DOHH2 (cell line): ENCODE results near the gene LIN54.
"Not testable (repeated sequence)": the region's sequence is repeated elsewhere in the genome, so short reads cannot be mapped to it uniquely, and the experiment has no call there.

ENCODE experiments used
- H3F3A ChIP-seq: fragments of 200-600 bp; sonication (generic), shearing (Covaris generic); 2 replicates; pipeline ENCODE4 v1.6.0; 2016; ENCODE audit warnings: antibody characterized with exemption, mild to moderate bottlenecking; ENCODE audit not compliant: control insufficient read depth, insufficient read depth
- H3K27ac ChIP-seq: fragments of 200-600 bp; sonication (generic); 2 replicates; pipeline ENCODE4 v1.5.1; 2014; ENCODE audit warnings: low read depth, mild to moderate bottlenecking, low read length, moderate library complexity
- H3K27me3 ChIP-seq: fragments of 200-600 bp; sonication (generic); 2 replicates; pipeline ENCODE4 v1.6.1; 2014; ENCODE audit warnings: mild to moderate bottlenecking, low read length, mixed read lengths; ENCODE audit not compliant: control insufficient read depth
- H3K36me3 ChIP-seq: fragments of 200-600 bp; sonication (generic); 2 replicates; pipeline ENCODE4 v1.6.1; 2014; ENCODE audit warnings: mild to moderate bottlenecking, low read length, moderate library complexity, mixed read lengths; ENCODE audit not compliant: control insufficient read depth
- H3K4me1 ChIP-seq: fragments of 200-600 bp; sonication (generic); 2 replicates; pipeline ENCODE4 v1.6.1; 2014; ENCODE audit warnings: mild to moderate bottlenecking, low read length, mixed read lengths; ENCODE audit not compliant: control insufficient read depth
- H3K4me2 ChIP-seq: fragments of 200-600 bp; sonication (generic); 2 replicates; pipeline ENCODE4 v1.6.0; 2014; ENCODE audit warnings: mild to moderate bottlenecking, low read length, moderate library complexity
- H3K4me3 ChIP-seq: fragments of 200-600 bp; sonication (generic); 2 replicates; pipeline ENCODE4 v1.5.1; 2014; ENCODE audit warnings: mild to moderate bottlenecking, low read length, mixed read lengths
- H3K79me2 ChIP-seq: fragments of 200-600 bp; sonication (generic); 2 replicates; pipeline ENCODE4 v1.6.1; 2014; ENCODE audit warnings: mild to moderate bottlenecking, low read length, mixed read lengths; ENCODE audit not compliant: control insufficient read depth
- H3K9me2 ChIP-seq: fragments of 200-600 bp; sonication (generic); replicated peaks from 2 replicates; pipeline ENCODE4 v1.6.1; 2014; ENCODE audit warnings: mild to moderate bottlenecking, low read length, mixed read lengths; ENCODE audit not compliant: control insufficient read depth
- H3K9me3 ChIP-seq: fragments of 200-600 bp; sonication (generic); 2 replicates; pipeline ENCODE4 v1.6.1; 2014; ENCODE audit warnings: antibody characterized with exemption, low read length, mixed read lengths; ENCODE audit not compliant: control insufficient read depth, insufficient read depth
- H4K20me1 ChIP-seq: fragments of 200-600 bp; sonication (generic); 2 replicates; pipeline ENCODE4 v1.6.0; 2014; ENCODE audit warnings: low read depth, mild to moderate bottlenecking, antibody characterized with exemption, low read length, moderate library complexity; ENCODE audit not compliant: control insufficient read depth, insufficient read depth
- EZH2phosphoT487 ChIP-seq: fragments of 200-600 bp; sonication (generic); IDR thresholded peaks from 2 replicates; pipeline ENCODE4 v1.6.1; 2017; ENCODE audit warnings: borderline replicate concordance, mild to moderate bottlenecking, antibody characterized with exemption, low read length, moderate library complexity, mixed read lengths
- TF ChIP-seq, protein P1 (sequence below): fragments of 200-600 bp; sonication (generic); IDR thresholded peaks from one replicate; pipeline ENCODE4 v1.5.1; 2014; ENCODE audit warnings: antibody characterized with exemption, mild to moderate bottlenecking, low read depth, low read length; ENCODE audit not compliant: poor library complexity, severe bottlenecking

LIN54 gene

GRCh38 chr4:83010111-83010521 lies 507 bp downstream of the LIN54 start:
- Histone ChIP-seq H3K36me3 (peaks cover 18% of the 10 kb centered on the region), H3K4me2 (peak overlapping the region; percentile 76), H4K20me1 (peaks cover 4% of the 10 kb centered on the region; the same call in 1 of the 2 replicates), H3K27me3 (no peaks in the 10 kb centered on the region), H3K9me2 (no peaks in the 10 kb centered on the region), H3K27ac (peak overlapping the region; percentile 68), H3K4me1 (peaks cover 28% of the 10 kb centered on the region), H3F3A (peaks cover 16% of the 10 kb centered on the region), H3K4me3 (peak overlapping the region; percentile 100), H3K9me3 (no peaks in the 10 kb centered on the region), H3K79me2 (peaks cover 74% of the 10 kb centered on the region)
- TF ChIP-seq, protein P1, sequence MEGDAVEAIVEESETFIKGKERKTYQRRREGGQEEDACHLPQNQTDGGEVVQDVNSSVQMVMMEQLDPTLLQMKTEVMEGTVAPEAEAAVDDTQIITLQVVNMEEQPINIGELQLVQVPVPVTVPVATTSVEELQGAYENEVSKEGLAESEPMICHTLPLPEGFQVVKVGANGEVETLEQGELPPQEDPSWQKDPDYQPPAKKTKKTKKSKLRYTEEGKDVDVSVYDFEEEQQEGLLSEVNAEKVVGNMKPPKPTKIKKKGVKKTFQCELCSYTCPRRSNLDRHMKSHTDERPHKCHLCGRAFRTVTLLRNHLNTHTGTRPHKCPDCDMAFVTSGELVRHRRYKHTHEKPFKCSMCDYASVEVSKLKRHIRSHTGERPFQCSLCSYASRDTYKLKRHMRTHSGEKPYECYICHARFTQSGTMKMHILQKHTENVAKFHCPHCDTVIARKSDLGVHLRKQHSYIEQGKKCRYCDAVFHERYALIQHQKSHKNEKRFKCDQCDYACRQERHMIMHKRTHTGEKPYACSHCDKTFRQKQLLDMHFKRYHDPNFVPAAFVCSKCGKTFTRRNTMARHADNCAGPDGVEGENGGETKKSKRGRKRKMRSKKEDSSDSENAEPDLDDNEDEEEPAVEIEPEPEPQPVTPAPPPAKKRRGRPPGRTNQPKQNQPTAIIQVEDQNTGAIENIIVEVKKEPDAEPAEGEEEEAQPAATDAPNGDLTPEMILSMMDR, result no peak
- no peak for TF ChIP-seq EZH2phosphoT487

GRCh38 chr4:83009529-83009928 lies 1.1 kb downstream of the LIN54 start:
- Histone ChIP-seq H3K79me2 (peaks cover 80% of the 10 kb centered on the region), H3K27me3 (no peaks in the 10 kb centered on the region), H3K9me3 (no peaks in the 10 kb centered on the region), H3K36me3 (peaks cover 18% of the 10 kb centered on the region), H3K4me3 (peak overlapping the region; percentile 100), H3K9me2 (no peaks in the 10 kb centered on the region), H3K27ac (no peak overlapping the region), H3K4me2 (peak overlapping the region; percentile 76), H3F3A (peaks cover 14% of the 10 kb centered on the region), H4K20me1 (peaks cover 4% of the 10 kb centered on the region; the same call in 1 of the 2 replicates), H3K4me1 (peaks cover 30% of the 10 kb centered on the region)
- TF ChIP-seq, protein P1, result no peak
- TF ChIP-seq EZH2phosphoT487, result no peak

- Histone ChIP-seq H3K79me2 (peaks cover 95% of the 10 kb centered on the region), H3K4me2 (peak overlapping the region; percentile 37), H3K4me1 (peaks cover 31% of the 10 kb centered on the region)
- not testable (repeated sequence) for H4K20me1 ChIP-seq, H3K27me3 ChIP-seq, H3K9me2 ChIP-seq, H3K4me3 ChIP-seq, H3K36me3 ChIP-seq, H3K27ac ChIP-seq, H3F3A ChIP-seq, H3K9me3 ChIP-seq
These were observed 7.4 kb downstream of the LIN54 start for GRCh38 chr4:83003044-83003791.

DNA sequence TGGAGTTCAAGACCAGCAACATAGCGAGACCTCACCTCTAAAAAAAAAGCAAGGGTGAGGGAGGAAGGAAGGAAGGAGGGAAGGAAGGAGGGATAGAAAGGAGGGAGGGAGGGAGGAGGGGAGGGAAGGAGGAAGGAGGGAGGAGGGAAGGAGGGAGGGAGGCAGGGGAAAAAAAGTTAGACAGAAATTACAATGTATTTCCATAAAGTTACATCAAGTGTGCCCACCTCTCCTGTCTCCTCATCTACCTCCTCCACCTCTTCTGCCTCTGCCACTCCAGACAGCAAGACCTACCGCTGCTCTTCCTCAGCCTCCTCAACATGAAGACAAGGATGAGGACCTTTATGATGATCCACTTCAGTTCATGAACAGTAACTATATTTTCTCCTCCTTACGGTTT lies 8.3 kb downstream of the LIN54 start:
- Histone ChIP-seq H3K36me3 (0 out of 2 replicates have a peak, but pooled peaks cover 3% of the 10 kb centered on the region), H3K27ac (no peak overlapping the region), H4K20me1 (0 out of 2 replicates have a peak, but pooled peaks cover 6% of the 10 kb centered on the region), H3K9me3 (no peaks in the 10 kb centered on the region), H3K4me3 (no peak overlapping the region), H3K27me3 (no peaks in the 10 kb centered on the region), H3F3A (peaks cover 3% of the 10 kb centered on the region; the same call in 1 of the 2 replicates), H3K4me1 (peaks cover 25% of the 10 kb centered on the region), H3K79me2 (peaks cover 93% of the 10 kb centered on the region), H3K4me2 (no peak overlapping the region), H3K9me2 (no peaks in the 10 kb centered on the region)
- TF ChIP-seq, protein P1, result no peak
- TF ChIP-seq EZH2phosphoT487, result no peak
